IMR-90 (cell line): ENCODE data around the gene MLLT3. TPM values are rescaled to one million over a fixed set of nuclear protein-coding genes. Genes with fewer than 3 reads are reported as not detected.

Experiments
- ATAC-seq: fragments of 200-7000 bp; cut with Tn5 transposase; 2 replicates; pipeline ENCODE4 v1.9.1; 2020; ENCODE audit warnings: low read depth, mild to moderate bottlenecking, moderate library complexity
- BruUV-seq: library from RNA; stranded (reverse); fragments of 400-500 nt; replicated peaks from 2 replicates; lab custom pipeline; 2021; lab: Mats Ljungman, UMichigan
- CTCF ChIA-PET: fragments of 300-600 bp; formaldehyde crosslinking; extraction: SDS; loops from one replicate; lab custom pipeline; 2021; ENCODE audit warnings: antibody characterized with exemption; lab: Yijun Ruan, JAX
- POLR2A ChIA-PET: fragments of 300-600 bp; sonication (Branson Sonifier 250); formaldehyde crosslinking; loops from one replicate; lab custom pipeline; 2022; ENCODE audit warnings: antibody characterized with exemption; ENCODE audit not compliant: unreplicated experiment; lab: Charles Lee
- DNase-seq: peaks from one replicate; pipeline ENCODE4 v3.0.0; 2013
- H2AFZ ChIP-seq: replicated peaks from 2 replicates; pipeline ENCODE3; 2013; ENCODE audit warnings: low read length, mild to moderate bottlenecking; ENCODE audit not compliant: poor library complexity
- H2AK5ac ChIP-seq: 2 replicates; pipeline ENCODE4 v1.6.1; 2013; ENCODE audit warnings: low read depth, low read length, inconsistent platforms
- H2AK9ac ChIP-seq: replicated peaks from 2 replicates; pipeline ENCODE3; 2013; ENCODE audit warnings: mild to moderate bottlenecking, low read depth, low read length, moderate library complexity; ENCODE audit not compliant: poor library complexity
- H2BK120ac ChIP-seq: 2 replicates; pipeline ENCODE4 v1.6.1; 2013; ENCODE audit warnings: low read depth, low read length, inconsistent platforms
- H2BK15ac ChIP-seq: 3 replicates; pipeline ENCODE4 v1.6.1; 2013; ENCODE audit warnings: low read depth, low read length, inconsistent platforms
- H2BK20ac ChIP-seq: 2 replicates; pipeline ENCODE4 v1.6.1; 2013; ENCODE audit warnings: low read depth, mild to moderate bottlenecking, inconsistent platforms, low read length, moderate library complexity
- H2BK5ac ChIP-seq: 2 replicates; pipeline ENCODE4 v1.6.1; 2013; ENCODE audit warnings: mild to moderate bottlenecking, low read depth, low read length, inconsistent platforms; ENCODE audit not compliant: poor library complexity, severe bottlenecking
- H3K14ac ChIP-seq: replicated peaks from 2 replicates; pipeline ENCODE4 v1.6.1; 2013; ENCODE audit warnings: low read depth, low read length, inconsistent platforms
- H3K18ac ChIP-seq: 2 replicates; pipeline ENCODE4 v1.6.1; 2013; ENCODE audit warnings: low read depth, low read length, control low read depth
- H3K23ac ChIP-seq: 2 replicates; pipeline ENCODE4 v1.6.1; 2013; ENCODE audit warnings: low read depth, low read length, inconsistent platforms
- H3K27ac ChIP-seq: 2 replicates; pipeline ENCODE4 v1.5.1; 2013; ENCODE audit warnings: mild to moderate bottlenecking, control low read depth, low read length; ENCODE audit not compliant: insufficient read depth
- H3K27me3 ChIP-seq: 2 replicates; pipeline ENCODE4 v1.6.1; 2013; ENCODE audit warnings: low read length; ENCODE audit not compliant: control insufficient read depth, insufficient read depth
- H3K36me3 ChIP-seq: 2 replicates; pipeline ENCODE4 v1.6.1; 2013; ENCODE audit warnings: low read length, mixed read lengths; ENCODE audit not compliant: control insufficient read depth, insufficient read depth
- H3K4ac ChIP-seq: 2 replicates; pipeline ENCODE4 v1.6.1; 2013; ENCODE audit warnings: low read depth, low read length, inconsistent platforms
- H3K4me1 ChIP-seq: 2 replicates; pipeline ENCODE4 v1.6.1; 2013; ENCODE audit warnings: low read length, mixed read lengths; ENCODE audit not compliant: control insufficient read depth, insufficient read depth
- H3K4me2 ChIP-seq: 2 replicates; pipeline ENCODE4 v1.6.1; 2013; ENCODE audit warnings: low read depth, mild to moderate bottlenecking, control low read depth, low read length, moderate library complexity
- H3K4me3 ChIP-seq: 2 replicates; pipeline ENCODE4 v1.5.1; 2013; ENCODE audit warnings: low read depth, mild to moderate bottlenecking, control low read depth, low read length, moderate library complexity; ENCODE audit not compliant: insufficient read depth
- H3K56ac ChIP-seq: 2 replicates; pipeline ENCODE4 v1.6.1; 2013; ENCODE audit warnings: low read length, inconsistent platforms; ENCODE audit not compliant: insufficient read depth; ENCODE audit errors: extremely low read depth
- H3K79me1 ChIP-seq, 2 experiments: 2 replicates each; pipeline ENCODE4 v1.6.1; 2013; ENCODE audit warnings: low read length in 2 of 2, inconsistent platforms in 1 of 2, low read depth in 1 of 2
- H3K9ac ChIP-seq: 2 replicates; pipeline ENCODE4 v1.6.1; 2013; ENCODE audit warnings: low read depth, low read length, control low read depth
- H3K9me1 ChIP-seq: 2 replicates; pipeline ENCODE4 v1.6.1; 2013; ENCODE audit warnings: low read length, inconsistent platforms; ENCODE audit not compliant: insufficient read depth
- H3K9me3 ChIP-seq: 2 replicates; pipeline ENCODE4 v1.6.1; 2013; ENCODE audit warnings: low read length; ENCODE audit not compliant: control insufficient read depth, insufficient read depth
- H4K20me1 ChIP-seq: 2 replicates; pipeline ENCODE4 v1.6.1; 2013; ENCODE audit warnings: low read length, inconsistent platforms; ENCODE audit not compliant: insufficient read depth
- H4K5ac ChIP-seq: 2 replicates; pipeline ENCODE4 v1.6.1; 2013; ENCODE audit warnings: mild to moderate bottlenecking, low read depth, low read length, control low read depth
- H4K8ac ChIP-seq, 2 experiments: 2 replicates each; pipeline ENCODE4 v1.6.1; 2013; ENCODE audit warnings: low read depth in 2 of 2, low read length in 2 of 2, control low read depth in 1 of 2, inconsistent platforms in 1 of 2
- H4K91ac ChIP-seq: 2 replicates; pipeline ENCODE4 v1.6.1; 2013; ENCODE audit warnings: low read depth, low read length, inconsistent platforms; ENCODE audit not compliant: insufficient read depth
- CHD1 ChIP-seq: IDR thresholded peaks from 2 replicates; pipeline ENCODE4 v1.6.1; 2012; ENCODE audit warnings: low read depth, low read length, improper control_type of control experiment
- FOS ChIP-seq: fragments of 150-350 bp; IDR thresholded peaks from 2 replicates; pipeline ENCODE4 v1.6.1; 2016; ENCODE audit warnings: low read depth, low read length
- POLR2A ChIP-seq: IDR thresholded peaks from 2 replicates; pipeline ENCODE4 v1.6.1; 2012; ENCODE audit warnings: mild to moderate bottlenecking, low read depth, low read length
- WGBS, 2 experiments: methylation state at CpG; one replicate each; pipeline versions ENCODE4 v1.1.5 to v1.1.7; 2013; ENCODE audit warnings: missing lambda C conversion rate in 2 of 2; ENCODE audit not compliant: insufficient read length in 1 of 2; ENCODE audit errors: extremely low coverage in 2 of 2; 5-methylcytosine and 5-hydroxymethylcytosine counted together
- dilution Hi-C: fragments of 300-500 bp; cut with HindIII; formaldehyde crosslinking; loops from one replicate; pipeline ENCODE4 v1.14.3; 2018; ENCODE audit warnings: low sequenced_read_pairs; ENCODE audit not compliant: unreplicated experiment
- in situ Hi-C: fragments of 300-500 bp; cut with MboI; formaldehyde crosslinking; loops from 3 replicates; pipeline ENCODE4 v1.14.3; 2019; ENCODE audit warnings: low sequenced_read_pairs, inconsistent platforms, mixed read lengths
- intact Hi-C: fragments of 100-400 bp; cut with micrococcal nuclease; formaldehyde crosslinking; loops from 2 replicates; pipeline ENCODE4 v1.10.0; 2022
- polyA plus RNA-seq, 3 experiments: library from polyadenylated mRNA; depleted of rRNA; stranded (reverse); fragments of >200 nt; gene quantifications; 2 replicates each; pipeline ENCODE4 v1.2.3, GENCODE V29; 2012; ENCODE audit warnings: low replicate concordance in 1 of 3
- total RNA-seq: library from RNA; depleted of rRNA; stranded (reverse); fragments of >200 nt; gene quantifications from 2 replicates; pipeline ENCODE4 v1.2.3, GENCODE V29; 2012

MLLT3 gene
- total and polyA plus RNA-seq, 2 of the 4 experiments (the other 2 are of a cell fraction), result 10.4 to 21.1 TPM

DNA sequence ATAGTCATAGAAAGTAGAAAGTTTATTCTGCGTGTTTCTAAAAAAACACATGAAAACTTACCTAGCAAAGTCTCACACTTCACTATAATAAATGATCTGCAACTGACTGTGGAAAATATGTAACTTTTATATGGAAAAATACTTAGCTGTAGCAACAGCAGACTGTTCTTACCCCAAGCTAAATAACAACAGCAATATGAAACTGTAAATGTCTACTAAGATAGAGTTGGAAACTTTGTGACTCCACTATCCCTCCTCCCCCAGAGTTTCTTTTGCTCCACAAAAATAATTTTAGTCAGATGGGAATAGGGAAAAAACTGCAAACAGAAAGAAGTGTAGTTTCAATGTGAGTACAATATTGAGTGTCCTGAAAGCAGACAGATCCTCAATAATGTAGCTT lies 21.0 kb downstream of the MLLT3 start:
- H3K4ac ChIP-seq, result no peak overlapping the region
- no peaks in the 10 kb centered on the region for H3K9me3 ChIP-seq
- no peak overlapping the region for H2BK120ac ChIP-seq
- WGBS, 2 experiments, result no CpG with 5 or more reads among the region's 1 CpG
- no peak overlapping the region for H4K91ac ChIP-seq
- in situ Hi-C loops (no loop called here), dilution Hi-C loops (no loop called here), intact Hi-C loops (no loop called here)
- ChIA-PET CTCF (interaction anchor here (1.0 kb wide), 1 partner anchor 11 kb away, joined by 3 read pairs; no protein-coding TSS in a partner anchor), POLR2A (no interaction called here)
- H3K9ac ChIP-seq, result no peak overlapping the region
- H4K8ac ChIP-seq, result no peak overlapping the region
- ATAC-seq (no peak), DNase-seq (no peak)
- H3K9me1 ChIP-seq, result no peaks in the 10 kb centered on the region
- H4K5ac ChIP-seq, result no peak overlapping the region
- no peak overlapping the region for H3K18ac ChIP-seq
- H3K79me1 ChIP-seq, result peaks cover 13 to 20% of the 10 kb centered on the region in 2 experiments
- H3K4me3 ChIP-seq, result no peak overlapping the region
- no peaks in the 10 kb centered on the region for H4K20me1 ChIP-seq
- H3K4me1 ChIP-seq, result peaks cover 3% of the 10 kb centered on the region
- H3K27ac ChIP-seq, result no peak overlapping the region
- no peak overlapping the region for H3K14ac ChIP-seq
- no peak overlapping the region for H2AK5ac ChIP-seq
- H2BK20ac ChIP-seq, result no peak overlapping the region
- no peaks in the 10 kb centered on the region for H3K36me3 ChIP-seq
- H3K27me3 ChIP-seq, result no peaks in the 10 kb centered on the region
- H2AK9ac ChIP-seq, result no peak overlapping the region
- H3K23ac ChIP-seq, result no peak overlapping the region; the same call in 1 of the 2 replicates
- H2AFZ ChIP-seq, result no peak overlapping the region
- H2BK15ac ChIP-seq, result no peak overlapping the region
- no peak overlapping the region for H3K56ac ChIP-seq
- no TSS peak for BruUV-seq
- no peak overlapping the region for H3K4me2 ChIP-seq
- no peak overlapping the region for H2BK5ac ChIP-seq
- TF ChIP-seq CHD1, result no peak
- no peak for TF ChIP-seq FOS
- no peak for TF ChIP-seq POLR2A
